ENCODE results near the gene CEP72.

DNA sequence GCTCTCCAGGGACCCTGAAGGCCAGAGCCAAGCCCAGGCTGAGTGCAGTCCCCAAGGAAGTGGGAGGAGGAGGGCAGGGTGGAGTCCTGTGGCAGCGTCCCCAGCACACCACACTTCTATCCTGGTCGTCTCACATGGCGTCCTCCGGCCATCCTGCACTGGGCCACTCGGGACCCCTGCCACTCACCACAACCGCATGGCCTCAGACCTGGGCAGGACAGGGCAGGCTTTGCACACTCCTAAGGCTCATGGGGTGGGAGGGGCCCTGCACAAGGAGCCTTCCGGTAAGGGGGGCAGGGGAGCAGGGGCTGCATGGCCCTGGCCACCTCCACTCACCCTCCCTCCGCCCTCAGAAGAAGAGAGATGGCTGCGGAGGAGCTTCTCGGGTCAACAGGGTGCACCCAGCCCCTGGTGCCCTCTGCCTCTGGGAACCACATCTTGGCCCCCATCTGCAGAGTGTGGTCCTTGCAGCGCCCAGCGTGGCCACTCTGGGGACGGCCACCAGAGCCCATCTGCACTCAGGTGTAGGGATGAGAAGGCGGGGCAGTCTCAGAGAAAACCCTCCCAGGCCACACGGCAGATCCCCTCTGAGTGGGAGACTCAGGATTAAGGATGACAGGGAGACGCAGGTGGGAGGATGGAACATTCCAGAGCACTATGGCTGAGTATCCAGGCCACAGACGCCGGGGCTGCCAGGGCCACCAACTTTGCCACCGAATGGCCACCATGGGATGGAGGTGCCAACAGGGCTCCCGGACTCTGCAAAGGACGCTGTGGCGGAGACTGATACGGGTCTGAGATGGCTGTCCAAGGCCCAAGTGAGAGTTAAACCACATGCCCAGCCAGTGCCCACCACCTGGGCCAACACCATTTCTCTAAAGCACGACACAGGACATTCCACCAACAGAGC lies 73.4 kb downstream of the CEP72 start:
- TF ChIP-seq, protein P1, sequence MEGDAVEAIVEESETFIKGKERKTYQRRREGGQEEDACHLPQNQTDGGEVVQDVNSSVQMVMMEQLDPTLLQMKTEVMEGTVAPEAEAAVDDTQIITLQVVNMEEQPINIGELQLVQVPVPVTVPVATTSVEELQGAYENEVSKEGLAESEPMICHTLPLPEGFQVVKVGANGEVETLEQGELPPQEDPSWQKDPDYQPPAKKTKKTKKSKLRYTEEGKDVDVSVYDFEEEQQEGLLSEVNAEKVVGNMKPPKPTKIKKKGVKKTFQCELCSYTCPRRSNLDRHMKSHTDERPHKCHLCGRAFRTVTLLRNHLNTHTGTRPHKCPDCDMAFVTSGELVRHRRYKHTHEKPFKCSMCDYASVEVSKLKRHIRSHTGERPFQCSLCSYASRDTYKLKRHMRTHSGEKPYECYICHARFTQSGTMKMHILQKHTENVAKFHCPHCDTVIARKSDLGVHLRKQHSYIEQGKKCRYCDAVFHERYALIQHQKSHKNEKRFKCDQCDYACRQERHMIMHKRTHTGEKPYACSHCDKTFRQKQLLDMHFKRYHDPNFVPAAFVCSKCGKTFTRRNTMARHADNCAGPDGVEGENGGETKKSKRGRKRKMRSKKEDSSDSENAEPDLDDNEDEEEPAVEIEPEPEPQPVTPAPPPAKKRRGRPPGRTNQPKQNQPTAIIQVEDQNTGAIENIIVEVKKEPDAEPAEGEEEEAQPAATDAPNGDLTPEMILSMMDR (IDR thresholded peaks at IDR 0.05) = no peak
- no peak for TF ChIP-seq POLR2A (IDR thresholded peaks at IDR 0.05)
